Trophoblast cell (in vitro differentiated cells and primary cell): Measurements from ENCODE around the gene EPB41L5.
A peak's percentile ranks its signal among the peaks of the same experiment; 100 is the strongest.

Experiments used
- DNase-seq, 2 donors: peaks; one replicate each; pipeline ENCODE4 v3.0.0-alpha.2; 2016
- H2AFZ ChIP-seq: 2 replicates; pipeline ENCODE4 v1.6.1; 2013; ENCODE audit warnings: low read length, moderate library complexity, mild to moderate bottlenecking; ENCODE audit not compliant: insufficient read depth, poor library complexity
- H2AK5ac ChIP-seq: 2 replicates; pipeline ENCODE4 v1.6.1; 2013; ENCODE audit warnings: mild to moderate bottlenecking, low read length
- H2BK120ac ChIP-seq: 2 replicates; pipeline ENCODE4 v1.6.1; 2013; ENCODE audit warnings: low read length, mild to moderate bottlenecking, moderate library complexity; ENCODE audit not compliant: insufficient read depth, poor library complexity
- H2BK12ac ChIP-seq: 2 replicates; pipeline ENCODE4 v1.6.1; 2013; ENCODE audit warnings: mild to moderate bottlenecking, low read length, moderate library complexity
- H2BK5ac ChIP-seq: 2 replicates; pipeline ENCODE4 v1.6.1; 2013; ENCODE audit warnings: low read length, low read depth, moderate library complexity, mild to moderate bottlenecking; ENCODE audit not compliant: poor library complexity
- H3K14ac ChIP-seq: 2 replicates; pipeline ENCODE4 v1.6.1; 2013; ENCODE audit warnings: mild to moderate bottlenecking, low read length
- H3K18ac ChIP-seq: 2 replicates; pipeline ENCODE4 v1.6.1; 2013; ENCODE audit warnings: mild to moderate bottlenecking, low read length
- H3K23ac ChIP-seq: 2 replicates; pipeline ENCODE4 v1.6.1; 2013; ENCODE audit warnings: low read length
- H3K27ac ChIP-seq: 2 replicates; pipeline ENCODE4 v1.5.1; 2013; ENCODE audit warnings: low read depth, mild to moderate bottlenecking, inconsistent platforms, low read length, moderate library complexity
- H3K27me3 ChIP-seq: 2 replicates; pipeline ENCODE4 v1.6.1; 2013; ENCODE audit warnings: inconsistent platforms, mild to moderate bottlenecking, low read length, moderate library complexity; ENCODE audit not compliant: insufficient read depth
- H3K36me3 ChIP-seq, 2 experiments: 1 replicate in 1 of 2; 2 replicates in 1 of 2; pipeline ENCODE4 v1.6.1; 2013; ENCODE audit warnings: low read length in 2 of 2, mild to moderate bottlenecking in 2 of 2, moderate library complexity in 1 of 2; ENCODE audit not compliant: insufficient read depth in 2 of 2, control insufficient read depth in 1 of 2
- H3K4ac ChIP-seq: 2 replicates; pipeline ENCODE4 v1.6.1; 2013; ENCODE audit warnings: low read depth, mild to moderate bottlenecking, low read length, moderate library complexity
- H3K4me1 ChIP-seq, 2 experiments: 1 replicate in 1 of 2; 2 replicates in 1 of 2; pipeline ENCODE4 v1.6.1; 2013; ENCODE audit warnings: low read length in 2 of 2, mild to moderate bottlenecking in 2 of 2, moderate library complexity in 1 of 2; ENCODE audit not compliant: insufficient read depth in 2 of 2, control insufficient read depth in 1 of 2
- H3K4me2 ChIP-seq: 2 replicates; pipeline ENCODE4 v1.6.1; 2013; ENCODE audit warnings: inconsistent platforms, mild to moderate bottlenecking, low read length, moderate library complexity
- H3K4me3 ChIP-seq: 2 replicates; pipeline ENCODE4 v1.5.1; 2013; ENCODE audit warnings: mild to moderate bottlenecking, low read depth, low read length, inconsistent platforms
- H3K79me1 ChIP-seq: one replicate; pipeline ENCODE4 v1.6.1; 2013; ENCODE audit warnings: low read length
- H3K79me2 ChIP-seq: 2 replicates; pipeline ENCODE4 v1.6.1; 2013; ENCODE audit warnings: low read length, mild to moderate bottlenecking; ENCODE audit not compliant: control insufficient read depth, insufficient read depth, poor library complexity
- H3K9ac ChIP-seq: 2 replicates; pipeline ENCODE4 v1.6.1; 2013; ENCODE audit warnings: mild to moderate bottlenecking, low read length
- H3K9me3 ChIP-seq: 2 replicates; pipeline ENCODE4 v1.6.1; 2013; ENCODE audit warnings: low read depth, mild to moderate bottlenecking, control low read depth, inconsistent platforms, low read length; ENCODE audit not compliant: insufficient read depth
- H4K12ac ChIP-seq: 2 replicates; pipeline ENCODE4 v1.6.1; 2013; ENCODE audit warnings: low read depth, mild to moderate bottlenecking, low read length, moderate library complexity
- H4K8ac ChIP-seq: 2 replicates; pipeline ENCODE4 v1.6.1; 2013; ENCODE audit warnings: low read depth, mild to moderate bottlenecking, low read length, moderate library complexity
- H4K91ac ChIP-seq: one replicate; pipeline ENCODE4 v1.6.1; 2013; ENCODE audit warnings: low read depth, mild to moderate bottlenecking, low read length, moderate library complexity
- WGBS: extraction: QIAGEN DNeasy Blood & Tissue Kit; methylation state at CpG from one replicate; pipeline ENCODE4 v1.1.7; 2013; ENCODE audit warnings: missing lambda C conversion rate; ENCODE audit not compliant: insufficient read length, insufficient coverage; ENCODE audit errors: extremely low coverage; 5-methylcytosine and 5-hydroxymethylcytosine counted together

Gene EPB41L5

DNA sequence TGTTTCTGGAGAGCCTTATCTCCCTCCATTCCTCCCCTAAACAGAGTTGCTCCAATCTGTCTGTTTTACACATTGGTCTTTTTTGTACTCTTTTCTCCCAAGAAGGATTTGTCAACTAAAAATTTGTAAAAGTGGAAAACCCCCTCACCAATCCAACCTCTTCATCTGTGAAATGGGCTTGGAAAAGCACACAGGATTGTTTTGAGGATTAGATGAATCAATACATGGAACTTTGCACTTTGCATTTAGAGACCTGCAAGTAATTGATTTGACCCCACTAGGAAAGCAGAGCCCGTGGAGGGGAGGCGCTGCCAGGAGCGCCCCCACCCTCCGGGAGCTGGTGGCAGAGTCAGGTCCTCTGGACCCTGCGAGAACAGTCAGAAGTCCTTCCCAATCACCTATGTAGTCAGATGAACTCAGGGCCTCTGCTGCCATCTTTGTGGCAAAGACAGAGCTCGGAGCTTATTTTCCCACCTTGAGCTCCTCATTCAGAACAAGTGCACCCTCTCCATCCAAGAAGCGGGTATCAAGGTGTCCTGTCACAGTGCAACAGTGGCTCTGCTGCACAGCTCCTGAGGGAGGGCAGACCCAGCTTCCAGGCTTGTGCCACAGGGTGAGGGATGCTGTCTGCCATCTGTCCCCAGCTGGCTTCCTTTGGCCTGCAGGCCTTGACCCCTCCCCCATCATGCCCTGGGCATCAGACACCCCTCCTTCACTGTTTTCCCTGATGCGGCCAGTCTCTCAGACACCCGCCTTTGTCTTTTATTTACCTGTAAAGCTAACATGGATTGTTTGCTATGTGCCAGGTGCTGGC, 212.1 kb downstream of the EPB41L5 start:
- no CpG with 5 or more reads among the region's 9 CpGs for WGBS
- Histone ChIP-seq H3K79me2 (peaks cover 4% of the 10 kb centered on the region), H3K23ac (no peak overlapping the region), H3K9me3 (peaks cover 11% of the 10 kb centered on the region), H4K12ac (no peak overlapping the region), H4K91ac (no peak overlapping the region), H3K27ac (no peak overlapping the region), H3K36me3 (no peaks in the 10 kb centered on the region), H3K4ac (no peak overlapping the region), H2AFZ (no peak overlapping the region), H2BK12ac (no peak overlapping the region), H2BK120ac (no peak overlapping the region), H3K18ac (no peak overlapping the region), H3K27me3 (peaks cover 2% of the 10 kb centered on the region), H2AK5ac (no peak overlapping the region), H3K79me1 (peaks cover 8% of the 10 kb centered on the region), H3K4me2 (no peak overlapping the region), H3K14ac (no peak overlapping the region), H3K9ac (no peak overlapping the region), H3K4me3 (no peak overlapping the region), H2BK5ac (no peak overlapping the region), H4K8ac (no peak overlapping the region), H3K4me1 (peaks cover 11 to 12% of the 10 kb centered on the region in 2 experiments)
- no peak for DNase-seq

DNA sequence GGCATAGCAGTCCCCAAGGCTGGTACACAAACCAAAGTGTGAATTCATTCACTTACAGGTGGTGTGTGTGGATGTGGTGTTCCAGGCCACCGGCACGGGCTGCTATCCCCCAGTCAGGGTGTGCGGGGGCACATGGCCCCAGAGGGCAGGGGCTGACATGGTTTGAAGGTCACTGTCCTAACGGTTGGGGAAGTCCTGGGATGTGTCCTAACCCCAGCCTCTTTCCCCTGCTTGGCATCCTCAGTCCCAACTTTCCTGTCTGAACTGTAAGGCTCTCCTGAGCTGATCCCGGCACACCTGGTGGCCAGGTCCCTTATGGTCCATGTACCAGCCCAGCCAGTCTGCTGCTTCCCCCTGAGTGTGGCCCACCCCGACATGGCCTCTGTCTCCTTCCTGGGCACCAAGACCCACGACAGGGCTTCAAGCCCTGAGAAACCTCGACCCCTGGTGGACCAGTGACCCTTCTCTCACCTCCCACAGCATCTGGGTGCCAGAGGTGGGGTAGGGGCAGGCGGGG, 212.7 kb downstream of the EPB41L5 start:
- Histone ChIP-seq H2BK5ac (no peak overlapping the region), H4K12ac (no peak overlapping the region), H2BK120ac (no peak overlapping the region), H3K18ac (no peak overlapping the region), H3K4me2 (no peak overlapping the region), H3K4me1 (peaks cover 11 to 12% of the 10 kb centered on the region in 2 experiments), H4K91ac (no peak overlapping the region), H3K9ac (no peak overlapping the region), H2AFZ (no peak overlapping the region), H3K79me2 (peaks cover 4% of the 10 kb centered on the region), H3K79me1 (peaks cover 8% of the 10 kb centered on the region), H2BK12ac (no peak overlapping the region), H3K14ac (no peak overlapping the region), H3K36me3 (no peaks in the 10 kb centered on the region), H4K8ac (no peak overlapping the region), H2AK5ac (no peak overlapping the region), H3K27ac (no peak overlapping the region), H3K23ac (no peak overlapping the region), H3K9me3 (peaks cover 11% of the 10 kb centered on the region), H3K4ac (no peak overlapping the region), H3K27me3 (peaks cover 2% of the 10 kb centered on the region), H3K4me3 (no peak overlapping the region)
- no CpG with 5 or more reads among the region's 9 CpGs for WGBS
- no peak for DNase-seq

DNA sequence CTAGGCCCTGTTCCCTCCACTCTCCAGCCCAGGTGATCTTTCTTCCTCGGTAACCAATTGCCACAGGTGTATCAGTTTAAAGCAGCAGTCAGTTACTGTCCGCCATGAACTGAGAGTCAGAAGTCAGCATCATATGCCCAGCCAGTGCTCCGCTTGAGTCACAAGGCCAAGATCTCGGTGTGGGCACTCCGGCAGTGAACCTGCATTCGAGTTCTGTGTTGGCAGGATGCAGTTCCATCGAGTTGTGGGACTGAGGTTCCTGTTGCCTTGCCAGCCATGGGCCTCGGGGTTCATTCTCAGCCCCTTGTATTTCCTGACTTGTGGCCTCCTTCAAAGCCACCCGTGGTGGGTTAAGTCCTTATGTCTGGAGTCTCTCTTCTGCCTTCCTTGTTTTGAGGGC, 213.4 kb downstream of the EPB41L5 start:
- H3K4me3 ChIP-seq = no peak overlapping the region

DNA sequence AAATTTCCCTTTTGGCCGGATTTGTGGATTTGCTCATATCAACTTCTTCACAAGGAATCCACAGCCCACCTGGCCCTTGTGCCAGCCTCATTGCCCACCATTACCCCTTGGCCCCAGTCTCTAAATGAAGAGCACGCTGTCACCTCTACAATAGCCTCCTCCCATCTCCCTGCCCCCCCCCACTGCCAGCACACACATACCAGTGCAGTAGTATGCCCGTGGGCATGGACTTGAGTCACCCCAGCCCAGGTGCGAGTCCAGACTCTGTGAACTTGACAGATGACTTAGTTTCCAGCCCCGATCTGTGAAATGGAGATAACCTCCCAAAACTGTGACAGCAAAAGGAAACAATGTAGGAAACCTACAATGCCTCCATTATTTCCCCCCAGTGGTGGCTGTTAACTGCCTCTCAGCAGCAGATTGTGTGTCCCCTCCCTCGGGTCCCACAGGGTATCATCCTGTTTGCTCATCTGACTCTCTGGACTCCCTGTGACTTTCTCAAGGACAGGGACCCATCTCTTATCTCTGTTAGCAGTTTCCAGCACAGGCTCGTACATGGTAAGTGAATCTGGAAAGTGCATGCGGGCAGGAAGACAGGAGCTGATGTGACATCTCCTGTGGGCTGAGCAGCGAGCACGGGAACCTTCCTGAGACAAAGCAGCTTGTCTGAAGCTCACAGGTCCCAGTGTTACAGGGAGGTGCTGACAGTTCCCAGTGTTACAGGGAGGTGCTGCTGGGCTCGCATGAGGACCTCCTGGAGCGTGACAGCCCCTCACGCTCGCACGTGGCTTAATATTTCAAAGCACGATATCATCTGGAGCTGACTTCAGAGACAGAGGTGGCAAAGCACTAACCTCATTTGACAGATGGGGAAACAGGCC, 214.5 kb downstream of the EPB41L5 start:
- no peak overlapping the region for H3K18ac ChIP-seq
- no peak overlapping the region for H2AFZ ChIP-seq
- no peak overlapping the region for H4K12ac ChIP-seq
- no peak overlapping the region for H2BK120ac ChIP-seq
- peak; percentile 81 to 82 for DNase-seq
- H3K9ac ChIP-seq = no peak overlapping the region
- H3K23ac ChIP-seq = no peak overlapping the region
- H2AK5ac ChIP-seq = no peak overlapping the region
- no peak overlapping the region for H3K27ac ChIP-seq
- WGBS = no CpG with 5 or more reads among the region's 16 CpGs
- peaks cover 12 to 14% of the 10 kb centered on the region in 2 experiments for H3K4me1 ChIP-seq
- H3K4me3 ChIP-seq = peak overlapping the region; percentile 1
- no peak overlapping the region for H3K4ac ChIP-seq
- peaks cover 4% of the 10 kb centered on the region for H3K79me2 ChIP-seq
- H3K4me2 ChIP-seq = no peak overlapping the region
- H4K8ac ChIP-seq = no peak overlapping the region
- peaks cover 8% of the 10 kb centered on the region for H3K79me1 ChIP-seq
- H2BK5ac ChIP-seq = no peak overlapping the region
- H3K9me3 ChIP-seq = peaks cover 8% of the 10 kb centered on the region
- no peak overlapping the region for H3K14ac ChIP-seq
- H3K36me3 ChIP-seq = no peaks in the 10 kb centered on the region
- no peak overlapping the region for H4K91ac ChIP-seq
- no peak overlapping the region for H2BK12ac ChIP-seq
- H3K27me3 ChIP-seq = peaks cover 2% of the 10 kb centered on the region

More for the DNA sequence above, 213.4 kb downstream of the EPB41L5 start:
- peaks cover 2% of the 10 kb centered on the region for H3K27me3 ChIP-seq
- no peak overlapping the region for H2BK120ac ChIP-seq
- no peak overlapping the region for H4K8ac ChIP-seq
- peaks cover 12 to 14% of the 10 kb centered on the region in 2 experiments for H3K4me1 ChIP-seq
- peaks cover 4% of the 10 kb centered on the region for H3K79me2 ChIP-seq
- no peak overlapping the region for H4K91ac ChIP-seq
- no peak overlapping the region for H2BK5ac ChIP-seq
- H2AFZ ChIP-seq = no peak overlapping the region
- H3K9me3 ChIP-seq = peaks cover 11% of the 10 kb centered on the region
- no peak overlapping the region for H3K18ac ChIP-seq
- H3K4ac ChIP-seq = no peak overlapping the region
- DNase-seq = no peak
- H2BK12ac ChIP-seq = no peak overlapping the region
- peaks cover 8% of the 10 kb centered on the region for H3K79me1 ChIP-seq
- H3K27ac ChIP-seq = no peak overlapping the region
- WGBS = no CpG with 5 or more reads among the region's 9 CpGs
- no peak overlapping the region for H2AK5ac ChIP-seq
- no peak overlapping the region for H3K23ac ChIP-seq
- no peak overlapping the region for H4K12ac ChIP-seq
- H3K9ac ChIP-seq = no peak overlapping the region
- no peak overlapping the region for H3K14ac ChIP-seq
- H3K4me2 ChIP-seq = no peak overlapping the region
- no peaks in the 10 kb centered on the region for H3K36me3 ChIP-seq
